ENCODE results near the gene GPR83.
A peak's percentile ranks its signal among the peaks of the same experiment; 100 is the strongest.

GPR83 gene

GRCh38 chr11:94400839-94401772, at the start of gene GPR83:
Gene GPR83, minus strand, starts transcription at chr11:94401419. Its CDS starts 172 bp downstream, at chr11:94401247.
- Histone ChIP-seq H3K4me3 (ENCODE audit: low read length in 2 of 2) (peak within 1 kb of the TSS; percentile 46 to 67), H3K36me3 (ENCODE audit: control insufficient read depth in 2 of 2, insufficient read depth in 2 of 2, low read length in 2 of 2) (no peaks in the 10 kb centered on the region), H3K9ac (ENCODE audit: low read length in 2 of 2) (no peak within 1 kb of the TSS), H3K4me1 (ENCODE audit: control insufficient read depth, insufficient read depth, low read length) (peaks cover 3% of the 10 kb centered on the region), H3K27me3 (ENCODE audit: control insufficient read depth in 1 of 2, insufficient read depth in 2 of 2, low read length in 2 of 2) (peaks cover 28 to 29% of the 10 kb centered on the region in 2 donors), H3K27ac (ENCODE audit: low read length) (no peak within 1 kb of the TSS), H3K9me3 (ENCODE audit: control insufficient read depth in 2 of 2, low read length in 2 of 2) (no peaks in the 10 kb centered on the region)

GRCh38 chr11:94450048-94450447, 48.8 kb upstream of the GPR83 start:
- Histone ChIP-seq H3K36me3 (ENCODE audit: control insufficient read depth in 2 of 2, insufficient read depth in 2 of 2, low read length in 2 of 2) (peaks cover 1 to 2% of the 10 kb centered on the region in 2 donors), H3K9me3 (ENCODE audit: control insufficient read depth in 2 of 2, low read length in 2 of 2) (no peaks in the 10 kb centered on the region), H3K4me3 (ENCODE audit: low read length in 2 of 2) (no peak overlapping the region), H3K9ac (ENCODE audit: low read length in 2 of 2) (no peak overlapping the region), H3K4me1 (ENCODE audit: control insufficient read depth, insufficient read depth, low read length) (no peaks in the 10 kb centered on the region), H3K27me3 (ENCODE audit: control insufficient read depth in 1 of 2, insufficient read depth in 2 of 2, low read length in 2 of 2) (no peaks in the 10 kb centered on the region), H3K27ac (ENCODE audit: low read length) (no peak overlapping the region)

GRCh38 chr11:94449437-94449836, 48.2 kb upstream of the GPR83 start:
- Histone ChIP-seq H3K4me1 (ENCODE audit: control insufficient read depth, insufficient read depth, low read length) (no peaks in the 10 kb centered on the region), H3K27ac (ENCODE audit: low read length) (no peak overlapping the region), H3K4me3 (ENCODE audit: low read length in 2 of 2) (no peak overlapping the region), H3K9ac (ENCODE audit: low read length in 2 of 2) (no peak overlapping the region), H3K27me3 (ENCODE audit: control insufficient read depth in 1 of 2, insufficient read depth in 2 of 2, low read length in 2 of 2) (no peaks in the 10 kb centered on the region), H3K9me3 (ENCODE audit: control insufficient read depth in 2 of 2, low read length in 2 of 2) (no peaks in the 10 kb centered on the region), H3K36me3 (ENCODE audit: control insufficient read depth in 2 of 2, insufficient read depth in 2 of 2, low read length in 2 of 2) (peaks cover 2 to 4% of the 10 kb centered on the region in 2 donors)

GRCh38 chr11:94449029-94449428, 47.8 kb upstream of the GPR83 start:
- H3K36me3 ChIP-seq (ENCODE audit: control insufficient read depth in 2 of 2, insufficient read depth in 2 of 2, low read length in 2 of 2) = peaks cover 2 to 4% of the 10 kb centered on the region in 2 donors
- H3K27me3 ChIP-seq (ENCODE audit: control insufficient read depth in 1 of 2, insufficient read depth in 2 of 2, low read length in 2 of 2) = no peaks in the 10 kb centered on the region
- H3K27ac ChIP-seq (ENCODE audit: low read length) = no peak overlapping the region
- H3K4me3 ChIP-seq (ENCODE audit: low read length in 2 of 2) = no peak overlapping the region
- H3K9me3 ChIP-seq (ENCODE audit: control insufficient read depth in 2 of 2, low read length in 2 of 2) = no peaks in the 10 kb centered on the region
- H3K4me1 ChIP-seq (ENCODE audit: control insufficient read depth, insufficient read depth, low read length) = no peaks in the 10 kb centered on the region
- no peak overlapping the region for H3K9ac ChIP-seq (ENCODE audit: low read length in 2 of 2)

GRCh38 chr11:94447149-94447548, 45.9 kb upstream of the GPR83 start:
- Histone ChIP-seq H3K36me3 (ENCODE audit: control insufficient read depth in 2 of 2, insufficient read depth in 2 of 2, low read length in 2 of 2) (peaks cover 2 to 4% of the 10 kb centered on the region in 2 donors), H3K27me3 (ENCODE audit: control insufficient read depth in 1 of 2, insufficient read depth in 2 of 2, low read length in 2 of 2) (no peaks in the 10 kb centered on the region), H3K9ac (ENCODE audit: low read length in 2 of 2) (no peak overlapping the region), H3K4me3 (ENCODE audit: low read length in 2 of 2) (no peak overlapping the region), H3K27ac (ENCODE audit: low read length) (no peak overlapping the region), H3K9me3 (ENCODE audit: control insufficient read depth in 2 of 2, low read length in 2 of 2) (no peaks in the 10 kb centered on the region), H3K4me1 (ENCODE audit: control insufficient read depth, insufficient read depth, low read length) (no peaks in the 10 kb centered on the region)

- H3K27me3 ChIP-seq (ENCODE audit: control insufficient read depth in 1 of 2, insufficient read depth in 2 of 2, low read length in 2 of 2) = no peaks in the 10 kb centered on the region
- no peaks in the 10 kb centered on the region for H3K4me1 ChIP-seq (ENCODE audit: control insufficient read depth, insufficient read depth, low read length)
- H3K4me3 ChIP-seq (ENCODE audit: low read length in 2 of 2) = no peak overlapping the region
- H3K36me3 ChIP-seq (ENCODE audit: control insufficient read depth in 2 of 2, insufficient read depth in 2 of 2, low read length in 2 of 2) = peaks cover 4 to 6% of the 10 kb centered on the region in 2 donors
- no peak overlapping the region for H3K9ac ChIP-seq (ENCODE audit: low read length in 2 of 2)
- H3K9me3 ChIP-seq (ENCODE audit: control insufficient read depth in 2 of 2, low read length in 2 of 2) = no peaks in the 10 kb centered on the region
- no peak overlapping the region for H3K27ac ChIP-seq (ENCODE audit: low read length)
These were observed 44.4 kb upstream of the GPR83 start for GRCh38 chr11:94445641-94446040.

GRCh38 chr11:94433049-94433448, 31.8 kb upstream of the GPR83 start:
- Histone ChIP-seq H3K9me3 (ENCODE audit: control insufficient read depth in 2 of 2, low read length in 2 of 2) (no peaks in the 10 kb centered on the region), H3K27me3 (ENCODE audit: control insufficient read depth in 1 of 2, insufficient read depth in 2 of 2, low read length in 2 of 2) (no peaks in the 10 kb centered on the region), H3K4me1 (ENCODE audit: control insufficient read depth, insufficient read depth, low read length) (no peaks in the 10 kb centered on the region), H3K36me3 (ENCODE audit: control insufficient read depth in 2 of 2, insufficient read depth in 2 of 2, low read length in 2 of 2) (peaks cover 12 to 15% of the 10 kb centered on the region in 2 donors), H3K4me3 (ENCODE audit: low read length in 2 of 2) (no peak overlapping the region), H3K9ac (ENCODE audit: low read length in 2 of 2) (no peak overlapping the region), H3K27ac (ENCODE audit: low read length) (no peak overlapping the region)

GRCh38 chr11:94424662-94425061, 23.4 kb upstream of the GPR83 start:
- no peak overlapping the region for H3K9ac ChIP-seq (ENCODE audit: low read length in 2 of 2)
- no peak overlapping the region for H3K4me3 ChIP-seq (ENCODE audit: low read length in 2 of 2)
- no peaks in the 10 kb centered on the region for H3K4me1 ChIP-seq (ENCODE audit: control insufficient read depth, insufficient read depth, low read length)
- no peak overlapping the region for H3K27ac ChIP-seq (ENCODE audit: low read length)
- H3K36me3 ChIP-seq (ENCODE audit: control insufficient read depth in 2 of 2, insufficient read depth in 2 of 2, low read length in 2 of 2) = peaks cover 4 to 6% of the 10 kb centered on the region in 2 donors
- H3K9me3 ChIP-seq (ENCODE audit: control insufficient read depth in 2 of 2, low read length in 2 of 2) = no peaks in the 10 kb centered on the region
- no peaks in the 10 kb centered on the region for H3K27me3 ChIP-seq (ENCODE audit: control insufficient read depth in 1 of 2, insufficient read depth in 2 of 2, low read length in 2 of 2)

GRCh38 chr11:94424011-94424410, 22.8 kb upstream of the GPR83 start:
- Histone ChIP-seq H3K9me3 (ENCODE audit: control insufficient read depth in 2 of 2, low read length in 2 of 2) (no peaks in the 10 kb centered on the region), H3K4me3 (ENCODE audit: low read length in 2 of 2) (no peak overlapping the region), H3K36me3 (ENCODE audit: control insufficient read depth in 2 of 2, insufficient read depth in 2 of 2, low read length in 2 of 2) (peaks cover 0 to 3% of the 10 kb centered on the region in 2 donors), H3K27ac (ENCODE audit: low read length) (no peak overlapping the region), H3K4me1 (ENCODE audit: control insufficient read depth, insufficient read depth, low read length) (no peaks in the 10 kb centered on the region), H3K27me3 (ENCODE audit: control insufficient read depth in 1 of 2, insufficient read depth in 2 of 2, low read length in 2 of 2) (no peaks in the 10 kb centered on the region), H3K9ac (ENCODE audit: low read length in 2 of 2) (no peak overlapping the region)

GRCh38 chr11:94423507-94423906, 22.3 kb upstream of the GPR83 start:
- no peak overlapping the region for H3K4me3 ChIP-seq (ENCODE audit: low read length in 2 of 2)
- no peak overlapping the region for H3K27ac ChIP-seq (ENCODE audit: low read length)
- no peak overlapping the region for H3K9ac ChIP-seq (ENCODE audit: low read length in 2 of 2)
- no peaks in the 10 kb centered on the region for H3K27me3 ChIP-seq (ENCODE audit: control insufficient read depth in 1 of 2, insufficient read depth in 2 of 2, low read length in 2 of 2)
- no peaks in the 10 kb centered on the region for H3K36me3 ChIP-seq (ENCODE audit: control insufficient read depth in 2 of 2, insufficient read depth in 2 of 2, low read length in 2 of 2)
- no peaks in the 10 kb centered on the region for H3K9me3 ChIP-seq (ENCODE audit: control insufficient read depth in 2 of 2, low read length in 2 of 2)
- H3K4me1 ChIP-seq (ENCODE audit: control insufficient read depth, insufficient read depth, low read length) = no peaks in the 10 kb centered on the region

GRCh38 chr11:94418123-94418765, 17.0 kb upstream of the GPR83 start:
- H3K36me3 ChIP-seq (ENCODE audit: control insufficient read depth in 2 of 2, insufficient read depth in 2 of 2, low read length in 2 of 2) = no peaks in the 10 kb centered on the region

More at GRCh38 chr11:94418123-94418765, 17.0 kb upstream of the GPR83 start:
- H3K4me1 ChIP-seq (ENCODE audit: control insufficient read depth, insufficient read depth, low read length) = no peaks in the 10 kb centered on the region
- no peak overlapping the region for H3K4me3 ChIP-seq (ENCODE audit: low read length in 2 of 2)
- H3K9ac ChIP-seq (ENCODE audit: low read length in 2 of 2) = no peak overlapping the region
- H3K27ac ChIP-seq (ENCODE audit: low read length) = no peak overlapping the region
- no peaks in the 10 kb centered on the region for H3K27me3 ChIP-seq (ENCODE audit: control insufficient read depth in 1 of 2, insufficient read depth in 2 of 2, low read length in 2 of 2)
- no peaks in the 10 kb centered on the region for H3K9me3 ChIP-seq (ENCODE audit: control insufficient read depth in 2 of 2, low read length in 2 of 2)
